COR-L47 (cell line): ENCODE measurements around the gene SESN3.
A peak's percentile ranks its signal among the peaks of the same experiment; 100 is the strongest.
"Not testable (repeated sequence)": the region's sequence is repeated elsewhere in the genome, so short reads cannot be mapped to it uniquely, and the experiment has no call there.

Experiments
- DNase-seq: peaks from one replicate; lab custom pipeline; 2025; lab: John Stamatoyannopoulos, UW

SESN3 gene

DNA sequence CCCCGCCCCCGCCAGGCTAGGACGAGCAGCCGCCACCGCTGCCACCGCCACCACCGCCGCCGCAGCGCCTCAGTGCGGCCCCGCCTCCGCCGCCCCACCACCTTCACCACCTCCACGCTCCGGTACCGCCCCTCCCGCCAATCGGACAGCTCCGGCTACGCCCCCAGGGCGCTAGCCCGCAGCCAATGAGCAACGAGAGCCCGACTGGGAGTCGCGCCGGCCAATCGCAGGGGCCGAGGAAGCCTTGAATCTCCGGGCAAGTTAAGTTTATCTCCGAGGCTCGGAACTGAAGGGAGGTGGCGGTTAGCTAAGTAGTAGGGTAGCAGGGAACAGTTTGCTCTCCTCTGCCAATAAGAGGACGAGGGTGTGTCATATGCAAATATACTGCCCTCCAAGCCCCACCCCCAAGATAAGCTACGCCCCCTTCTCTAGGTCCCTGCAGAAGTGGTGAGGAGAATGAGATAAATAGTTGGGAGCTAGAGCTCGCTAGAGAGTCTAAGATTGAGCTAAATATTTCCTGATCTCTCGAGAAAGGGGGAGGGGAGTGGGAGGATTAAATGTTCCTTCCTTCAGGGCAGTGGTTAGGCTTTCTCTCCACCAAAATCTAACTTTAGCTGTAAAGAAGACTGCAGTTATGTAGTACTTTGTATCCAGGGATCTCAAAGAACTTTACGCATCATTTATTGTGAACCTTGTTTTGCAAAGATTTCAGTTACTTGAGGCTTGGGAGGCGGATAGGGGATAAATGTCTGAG is at the start of gene SESN3:
TSS of gene SESN3 (minus strand) at position 76 of the 754 bp plus-strand sequence. CDS start 342 bp downstream, outside the sequence.
- DNase-seq: peak; percentile 99

DNA sequence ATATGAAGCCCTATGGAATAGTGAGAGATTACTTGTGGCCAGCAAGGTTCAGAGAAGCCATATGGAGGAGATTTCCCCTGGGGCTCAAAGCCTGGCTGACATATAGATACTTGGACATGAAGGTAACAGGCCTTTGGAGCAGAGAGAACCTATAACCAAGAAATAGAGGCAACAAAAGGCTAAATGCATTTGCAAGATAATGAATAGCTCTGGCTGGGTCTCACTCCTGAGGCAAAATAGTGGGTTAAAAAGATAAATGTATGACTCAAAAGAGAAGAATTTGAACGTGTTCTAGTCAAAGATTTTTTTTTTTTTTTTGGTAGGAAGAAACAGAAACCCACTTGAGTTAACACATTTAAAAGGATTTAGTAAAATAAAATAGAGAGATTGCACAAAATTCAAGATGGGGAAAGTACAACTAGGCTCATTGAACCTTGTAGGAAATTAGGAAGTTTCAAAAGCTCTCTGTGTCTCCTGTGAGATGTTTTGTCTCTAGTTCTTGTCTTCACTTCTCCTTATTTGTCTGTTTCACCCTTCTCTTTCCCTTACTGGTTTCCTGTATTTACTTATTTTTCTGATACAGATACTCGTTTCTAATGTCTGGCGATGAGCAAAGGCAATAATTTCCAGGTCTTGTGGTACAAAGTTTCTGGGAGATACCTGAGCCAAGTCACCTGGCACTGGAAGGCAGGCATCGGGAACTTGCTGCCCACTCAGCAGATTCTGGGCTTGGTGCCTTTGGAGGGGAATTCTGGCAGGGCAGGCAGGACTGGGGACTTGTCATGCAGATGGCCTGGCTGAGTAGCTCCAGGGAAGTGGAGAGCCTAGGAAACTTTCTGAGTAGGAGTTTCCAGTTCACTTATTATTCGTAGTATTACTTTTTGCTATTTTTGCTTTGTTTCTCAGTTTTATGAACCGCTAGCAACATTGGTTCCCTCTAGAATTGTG is 49.2 kb upstream of the SESN3 start:
- DNase-seq: no peak

- DNase-seq: no peak
These were observed 46.9 kb upstream of the SESN3 start for GRCh38 chr11:95277868-95278267.

DNA sequence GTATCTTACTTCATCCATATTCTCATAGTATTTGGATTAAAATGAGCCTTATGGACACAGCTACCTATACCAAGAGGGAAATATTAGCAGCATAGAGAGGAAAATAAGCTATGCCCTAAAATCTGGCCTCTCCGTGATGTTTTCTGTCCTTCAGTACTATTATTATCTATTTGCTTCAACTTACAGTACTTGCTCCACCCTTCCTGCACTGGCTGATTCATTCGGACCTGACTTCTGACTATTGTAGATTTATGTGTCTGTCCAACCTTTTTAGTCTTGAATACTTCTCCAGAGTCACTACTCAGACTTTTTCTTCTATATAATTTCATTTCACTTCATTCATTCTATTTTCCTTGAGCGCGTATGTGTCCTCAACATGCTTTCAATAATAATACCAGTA is 45.1 kb upstream of the SESN3 start:
- DNase-seq: no peak

- DNase-seq: not testable (repeated sequence)
These were observed 42.6 kb upstream of the SESN3 start for GRCh38 chr11:95273618-95274017.

GRCh38 chr11:95269036-95269819 is 38.2 kb upstream of the SESN3 start:
- no peak for DNase-seq

GRCh38 chr11:95268391-95268790 is 37.4 kb upstream of the SESN3 start:
- no peak for DNase-seq

DNA sequence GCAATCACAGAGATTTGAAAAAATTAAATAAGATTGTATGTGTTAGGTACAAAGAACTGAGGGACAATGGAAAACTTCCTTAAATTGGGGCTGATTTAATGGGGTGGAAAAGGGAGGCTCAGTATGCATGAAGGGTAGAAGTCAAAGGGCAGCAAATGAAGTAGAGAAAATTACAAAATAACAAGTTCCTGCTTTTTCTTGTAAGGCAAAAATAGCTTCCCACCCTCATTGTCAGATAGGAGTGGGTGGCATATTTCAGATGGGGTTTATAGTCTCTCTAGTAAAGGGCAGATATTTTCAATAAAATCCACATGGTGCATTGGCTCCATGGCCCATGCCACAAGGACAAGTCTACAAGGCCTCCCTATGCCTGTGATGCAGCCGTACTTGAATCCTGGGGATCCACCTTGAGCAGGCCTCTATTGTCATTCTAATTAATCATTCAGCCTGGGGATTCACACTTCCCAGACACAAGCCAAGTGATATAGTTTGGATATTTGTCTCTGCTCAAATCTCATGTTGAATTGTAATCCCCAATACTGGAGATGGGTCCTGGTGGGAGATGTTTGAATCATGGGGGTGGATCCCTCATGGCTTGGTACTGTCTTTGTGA is 36.7 kb upstream of the SESN3 start:
- no peak for DNase-seq

- no peak for DNase-seq
These were observed 35.9 kb upstream of the SESN3 start for GRCh38 chr11:95266751-95267374.

GRCh38 chr11:95264881-95265280 is 33.9 kb upstream of the SESN3 start:
- DNase-seq: no peak

DNA sequence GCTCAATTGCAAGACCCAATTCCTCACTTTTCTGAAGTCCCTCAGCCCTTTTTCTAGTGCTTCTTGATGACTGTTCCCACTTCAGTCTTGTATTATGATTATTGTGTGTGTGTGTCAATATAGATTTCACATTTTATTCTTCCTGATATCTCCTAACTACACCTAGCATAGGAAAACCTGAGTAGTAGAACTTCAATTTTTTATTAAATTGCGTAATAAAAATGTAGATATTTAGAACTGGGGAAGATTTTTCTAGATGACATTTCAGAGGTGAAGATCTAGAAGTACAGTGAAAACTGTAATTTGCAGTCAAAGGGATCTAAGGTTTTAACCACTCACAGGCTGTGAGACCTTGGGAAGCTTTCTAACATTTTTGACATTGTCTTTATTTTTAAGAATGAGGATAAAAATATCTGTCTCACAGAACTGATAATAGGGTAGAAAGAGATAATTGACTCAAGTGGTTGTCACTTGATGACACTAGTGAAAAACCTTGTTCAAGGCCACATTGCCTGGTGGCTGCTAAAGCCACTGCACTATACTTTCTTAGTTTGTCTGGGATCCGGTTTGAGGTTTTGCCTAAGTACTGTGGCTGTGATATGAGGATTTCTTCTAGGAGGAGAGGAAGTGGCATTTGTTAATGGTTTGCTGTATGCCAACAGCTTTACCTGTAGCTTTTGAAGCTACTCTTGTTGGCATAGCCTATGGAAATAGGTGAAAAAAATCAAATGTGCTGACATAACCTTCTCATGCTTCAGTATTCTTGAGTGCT is 32.2 kb upstream of the SESN3 start:
- DNase-seq: no peak

DNA sequence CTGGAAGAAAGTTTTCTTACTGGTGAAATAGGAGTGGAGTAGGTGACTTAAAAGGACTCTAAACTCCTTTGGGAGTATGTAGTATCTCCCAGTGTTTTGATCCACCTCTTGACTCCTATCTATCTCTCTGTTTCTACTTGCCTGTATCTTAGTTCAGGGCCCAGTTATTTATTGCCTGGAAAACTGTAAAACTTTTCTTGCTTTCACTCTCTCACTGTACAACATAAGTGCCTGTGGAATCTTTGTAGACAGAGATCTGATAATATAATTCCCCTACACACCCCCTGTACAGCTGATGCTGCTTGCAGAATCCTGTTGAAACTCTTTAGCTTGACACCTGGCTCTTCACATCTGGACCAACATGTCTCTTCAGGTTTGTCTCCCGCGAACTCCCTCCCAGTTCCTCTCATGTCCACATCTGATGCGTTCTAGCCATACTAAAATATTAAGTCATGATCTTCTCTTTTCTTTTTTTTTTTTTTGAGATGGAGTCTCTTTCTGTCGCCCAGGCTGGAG is 26.5 kb upstream of the SESN3 start:
- DNase-seq: no peak

DNA sequence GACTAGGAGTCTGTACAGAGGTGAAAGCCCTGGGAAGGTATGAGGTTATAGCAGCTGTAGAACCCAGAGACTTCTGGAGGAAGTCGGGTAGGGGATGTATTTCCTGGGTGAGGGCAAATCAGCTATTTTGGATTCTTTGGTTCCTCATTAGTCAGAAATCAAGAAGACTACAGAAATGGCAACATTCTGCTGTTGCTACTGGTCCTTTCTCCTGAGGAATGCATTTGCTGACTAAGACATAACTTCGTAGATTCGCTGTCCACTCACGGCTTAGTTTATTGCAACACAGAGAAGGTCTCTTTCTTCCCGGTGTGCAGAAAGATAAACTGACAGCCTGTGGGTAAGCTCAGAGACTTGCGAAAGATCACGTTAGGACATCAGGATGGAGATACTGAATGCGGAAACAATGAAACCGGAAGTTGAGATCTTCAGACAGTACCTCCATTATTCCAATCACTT is 25.3 kb upstream of the SESN3 start:
- DNase-seq: no peak

DNA sequence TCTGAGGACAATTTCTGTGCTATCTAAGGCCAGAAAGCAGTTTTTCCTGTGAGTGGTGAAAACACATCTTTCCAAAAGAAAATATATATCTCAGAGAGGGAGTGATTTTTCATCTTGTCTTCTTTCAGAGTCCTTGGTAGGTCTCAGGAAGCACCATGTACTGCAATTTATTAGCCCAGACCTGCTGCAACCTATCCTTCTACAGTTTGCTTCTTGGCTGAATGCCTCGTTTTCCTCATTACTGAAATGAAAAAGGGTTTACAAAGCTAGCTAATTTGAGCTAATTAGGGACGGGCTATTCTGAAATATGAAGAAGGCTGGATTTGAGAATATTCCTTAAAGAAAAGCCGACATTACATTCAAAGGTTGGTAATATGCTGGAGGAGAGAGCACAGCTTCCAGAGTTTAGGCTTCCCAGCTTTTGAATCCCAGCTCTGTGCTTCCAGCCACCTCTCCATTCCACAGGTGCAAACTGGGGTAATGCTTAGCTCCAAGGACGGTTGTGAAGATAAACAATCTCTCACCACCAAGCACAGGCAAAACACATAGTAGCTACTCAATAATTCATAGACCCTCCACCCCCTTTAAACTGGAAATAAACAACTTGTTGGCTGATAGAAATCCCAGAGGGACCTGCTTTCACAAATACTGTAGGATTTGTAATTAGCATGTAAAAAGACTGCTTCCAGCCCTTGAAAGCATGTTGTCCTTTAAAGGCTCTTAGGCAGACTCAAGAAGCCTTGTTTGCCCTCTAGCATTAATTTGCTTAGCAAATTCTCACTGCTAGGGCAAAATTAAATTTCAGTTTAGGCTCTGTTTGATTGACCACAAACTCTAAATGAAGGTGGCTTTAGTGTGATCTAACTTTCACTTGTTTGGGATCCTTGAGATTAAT is 24.5 kb upstream of the SESN3 start:
- peak; percentile 62 for DNase-seq

- DNase-seq: no peak
These were observed 23.7 kb upstream of the SESN3 start for GRCh38 chr11:95254716-95255115.

- DNase-seq: peak; percentile 66
These were observed 23.2 kb upstream of the SESN3 start for GRCh38 chr11:95254131-95254704.

DNA sequence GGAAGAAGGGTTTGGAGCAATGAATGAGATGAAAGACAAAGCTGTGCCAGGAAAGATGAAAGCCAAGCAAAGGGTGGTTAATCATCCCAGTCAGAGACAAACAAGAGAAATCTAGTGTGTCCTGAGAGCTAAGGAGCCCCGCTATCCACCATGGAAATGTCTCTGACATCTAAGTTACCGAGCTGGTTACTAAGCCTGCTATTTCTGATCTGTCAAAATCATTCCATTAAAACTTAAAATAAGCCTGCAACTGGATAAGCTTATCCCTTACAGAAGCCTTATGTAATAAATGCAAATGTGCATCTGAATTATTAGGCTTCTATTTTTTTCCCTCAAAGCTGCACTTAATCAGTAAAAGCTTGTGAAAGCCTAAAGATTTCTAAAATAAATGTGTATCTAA is 22.1 kb upstream of the SESN3 start:
- no peak for DNase-seq

DNA sequence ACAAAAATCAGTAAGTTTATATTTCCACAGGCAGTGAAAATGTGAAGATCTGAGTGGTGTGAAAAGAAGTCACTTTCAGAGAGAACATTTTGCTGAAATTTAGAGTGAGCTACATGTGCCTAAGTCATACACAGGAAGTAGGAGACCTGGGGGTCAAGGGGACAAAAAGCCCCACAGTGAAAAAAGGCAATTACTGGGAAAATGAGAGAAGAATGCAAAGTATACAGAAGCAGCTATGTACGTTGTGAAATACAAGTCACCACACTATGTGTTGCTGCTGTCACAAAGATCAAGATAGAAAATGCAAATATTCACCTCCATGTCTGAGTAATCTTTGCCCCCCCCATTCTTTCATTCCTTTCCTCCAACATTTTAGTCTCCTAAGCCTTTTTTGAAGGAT is 21.6 kb upstream of the SESN3 start:
- no peak for DNase-seq

DNA sequence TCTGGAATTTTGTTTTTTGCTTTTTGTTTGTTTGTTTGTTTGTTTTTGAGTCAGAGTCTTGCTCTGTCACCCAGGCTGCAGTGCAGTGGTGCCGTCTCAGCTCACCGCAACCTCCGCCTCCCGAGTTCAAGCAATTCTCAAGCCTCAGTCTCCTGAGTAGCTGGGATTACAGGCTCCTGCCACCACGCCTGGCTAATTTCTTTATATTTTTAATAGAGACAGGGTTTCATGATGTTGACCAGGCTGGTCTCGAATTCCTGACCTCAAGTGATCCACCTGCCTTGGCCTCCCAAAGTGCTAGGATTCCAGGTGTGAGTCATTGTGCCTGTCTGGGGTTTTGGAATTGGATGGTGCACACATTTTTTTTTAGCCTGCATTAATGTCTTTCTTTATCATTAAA is 20.9 kb upstream of the SESN3 start:
- DNase-seq: not testable (repeated sequence)
